HepG2 (cell line): ENCODE results near the gene TANGO2. TPM values are rescaled to one million over a fixed set of nuclear protein-coding genes. Genes with fewer than 3 reads are reported as not detected.

Experiments
- ARNT2 ChIP-seq: sonication (generic); formaldehyde crosslinking; IDR thresholded peaks from 2 replicates; pipeline ENCODE4 v1.8.0; 2022; ENCODE audit warnings: mild to moderate bottlenecking, low read depth, missing genetic modification reagents, moderate library complexity
- ERF ChIP-seq: IDR thresholded peaks from 2 replicates; pipeline ENCODE4 v1.6.1; 2018; ENCODE audit warnings: missing biosample characterization, missing genetic modification reagents
- HNF4G ChIP-seq, 2 experiments: sonication (generic) in 1 of 2; formaldehyde crosslinking in 1 of 2; IDR thresholded peaks; 2 replicates each; pipeline versions ENCODE4 v1.4.0 to v1.6.1; 2011 to 2020; ENCODE audit warnings: borderline replicate concordance in 2 of 2, low read depth in 2 of 2, mild to moderate bottlenecking in 2 of 2, low read length in 1 of 2, missing genetic modification reagents in 1 of 2, moderate library complexity in 1 of 2
- KAT8 ChIP-seq: IDR thresholded peaks from 2 replicates; pipeline ENCODE4 v1.6.1; 2016; ENCODE audit warnings: missing genetic modification reagents, missing compliant biosample characterization
- LCORL ChIP-seq, 2 experiments: fragments of 450-650 bp in 1 of 2; sonication (generic) in 1 of 2; formaldehyde crosslinking in 1 of 2; IDR thresholded peaks; 2 replicates each; pipeline versions ENCODE4 v1.5.0 to v1.6.1; 2017 to 2020; ENCODE audit warnings: antibody characterized with exemption in 1 of 2, missing genetic modification reagents in 1 of 2
- MAX ChIP-seq: IDR thresholded peaks from 2 replicates; pipeline ENCODE4 v1.6.1; 2012; ENCODE audit warnings: inconsistent platforms
- POLR2AphosphoS5 ChIP-seq: IDR thresholded peaks from 2 replicates; pipeline ENCODE4 v1.6.1; 2012; ENCODE audit warnings: low read depth, low read length
- SMAD3 ChIP-seq: sonication (generic); formaldehyde crosslinking; IDR thresholded peaks from 2 replicates; pipeline ENCODE4 v1.4.0; 2020; ENCODE audit warnings: missing genetic modification reagents
- SP4 ChIP-seq: sonication (generic); formaldehyde crosslinking; IDR thresholded peaks from 2 replicates; pipeline ENCODE4 v1.8.1; 2023; ENCODE audit warnings: mild to moderate bottlenecking, missing genetic modification reagents
- ZFY ChIP-seq: sonication (generic); formaldehyde crosslinking; IDR thresholded peaks from 2 replicates; pipeline ENCODE4 v1.4.0; 2020; ENCODE audit warnings: missing genetic modification reagents
- ZNF431 ChIP-seq: sonication (generic); formaldehyde crosslinking; IDR thresholded peaks from 2 replicates; pipeline ENCODE4 v1.9.0; 2022; ENCODE audit warnings: missing genetic modification reagents, low read depth, mild to moderate bottlenecking, borderline replicate concordance
- ZNF619 ChIP-seq: sonication (generic); formaldehyde crosslinking; IDR thresholded peaks from 2 replicates; pipeline ENCODE4 v1.4.0; 2020; ENCODE audit warnings: mild to moderate bottlenecking, missing genetic modification reagents
- ZNF687 ChIP-seq: sonication (generic); formaldehyde crosslinking; IDR thresholded peaks from 2 replicates; pipeline ENCODE4 v1.5.1; 2020; ENCODE audit warnings: mild to moderate bottlenecking, missing genetic modification reagents, moderate library complexity
- ZNF776 ChIP-seq: sonication (generic); formaldehyde crosslinking; IDR thresholded peaks from 2 replicates; pipeline ENCODE4 v1.4.0; 2020; ENCODE audit warnings: mild to moderate bottlenecking, missing genetic modification reagents
- ZNF788 ChIP-seq: sonication (generic); formaldehyde crosslinking; IDR thresholded peaks from 2 replicates; pipeline ENCODE4 v1.5.0; 2020; ENCODE audit warnings: mild to moderate bottlenecking, missing genetic modification reagents, borderline replicate concordance
- polyA plus RNA-seq, 8 experiments: library from polyadenylated mRNA; depleted of rRNA in 3 of 8; stranded (reverse) in 7 of 8; unstranded in 1 of 8; fragments of >200 nt; fragmentation: Illumina TruSeq in 4 of 8; extraction: Trizol in 4 of 8; gene quantifications; 2 replicates each; pipeline versions ENCODE4 v1.2.1 to v1.2.3, GENCODE V29; 2011 to 2016; ENCODE audit warnings: low read depth in 4 of 8, missing spikeins in 1 of 8, mixed read lengths in 1 of 8; ENCODE audit not compliant: insufficient read depth in 1 of 8
- total RNA-seq, 5 experiments: library from RNA; depleted of rRNA; stranded (reverse); fragments of >200 nt; fragmentation: Illumina TruSeq; extraction: Trizol; gene quantifications; 2 replicates each; pipeline ENCODE4 v1.2.3, GENCODE V29; 2016; ENCODE audit warnings: low read depth in 1 of 5
- TF ChIP-seq, protein P1 (sequence below): IDR thresholded peaks from 2 replicates; pipeline ENCODE4 v1.6.1; 2016; ENCODE audit warnings: missing genetic modification reagents, missing compliant biosample characterization

Gene TANGO2
- total and polyA plus RNA-seq, 2 of the 13 experiments (the other 11 are each of a cell fraction or from before 2014, with no cell fraction given), result 12.9 to 14.8 TPM

- TF ChIP-seq ARNT2 (peak; percentile 49; the same call in 1 of the 2 replicates), KAT8 (CRISPR knock-in tag) (peak; percentile 62), ZNF776 (CRISPR knock-in tag) (peak; percentile 45; the same call in 1 of the 2 replicates), ERF (CRISPR knock-in tag) (peak; percentile 17; the same call in 1 of the 2 replicates), ZFY (CRISPR knock-in tag) (peak; percentile 44), LCORL (IDR thresholded peaks at IDR 0.05) (no peak), LCORL (CRISPR knock-in tag; IDR thresholded peaks at IDR 0.05) (0 out of 2 replicates have a peak, but pooled peaks have one; percentile 27), ZNF431 (0 out of 2 replicates have a peak, but pooled peaks have one; percentile 33), ZNF788 (CRISPR knock-in tag) (peak; percentile 2; the same call in 1 of the 2 replicates), MAX (peak; percentile 47), SMAD3 (CRISPR knock-in tag) (no peak), ZNF619 (0 out of 2 replicates have a peak, but pooled peaks have one; percentile 2), POLR2AphosphoS5 (peak; percentile 75), SP4 (CRISPR knock-in tag) (peak; percentile 100), ZNF687 (CRISPR knock-in tag) (peak; percentile 49), HNF4G (IDR thresholded peaks at IDR 0.05; ENCODE audit: borderline replicate concordance, low read depth, low read length) (no peak), HNF4G (CRISPR knock-in tag; IDR thresholded peaks at IDR 0.05; ENCODE audit: borderline replicate concordance, low read depth) (no peak)
- TF ChIP-seq, protein P1, sequence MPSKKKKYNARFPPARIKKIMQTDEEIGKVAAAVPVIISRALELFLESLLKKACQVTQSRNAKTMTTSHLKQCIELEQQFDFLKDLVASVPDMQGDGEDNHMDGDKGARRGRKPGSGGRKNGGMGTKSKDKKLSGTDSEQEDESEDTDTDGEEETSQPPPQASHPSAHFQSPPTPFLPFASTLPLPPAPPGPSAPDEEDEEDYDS, result peak; percentile 33; the same call in 1 of the 2 replicates
Measured at GRCh38 chr22:20020533-20021195, at the start of gene TANGO2 (continued).
